Endothelial cell (in vitro differentiated cells): ENCODE results near the gene TMEM163. TPM values are rescaled to one million over a fixed set of nuclear protein-coding genes. Genes with fewer than 3 reads are reported as not detected.
A peak's percentile ranks its signal among the peaks of the same experiment; 100 is the strongest.

Experiments used
- DNase-seq: peaks from one replicate; pipeline ENCODE4 v3.0.0; 2021; ENCODE audit warnings: low spot score
- H3K27ac Mint-ChIP-seq: one replicate; pipeline ENCODE4 v1.8.0; 2021; ENCODE audit warnings: mixed read lengths, inconsistent platforms; ENCODE audit not compliant: unreplicated experiment
- H3K27me3 Mint-ChIP-seq: one replicate; pipeline ENCODE4 v1.8.0; 2021; ENCODE audit warnings: mild to moderate bottlenecking, moderate library complexity, mixed read lengths, inconsistent platforms; ENCODE audit not compliant: unreplicated experiment
- H3K36me3 Mint-ChIP-seq: one replicate; pipeline ENCODE4 v1.8.0; 2021; ENCODE audit warnings: mild to moderate bottlenecking, low read depth, mixed read lengths, inconsistent platforms; ENCODE audit not compliant: unreplicated experiment
- H3K4me1 Mint-ChIP-seq: one replicate; pipeline ENCODE4 v1.8.0; 2021; ENCODE audit warnings: mild to moderate bottlenecking, mixed read lengths, inconsistent platforms; ENCODE audit not compliant: unreplicated experiment
- H3K4me3 Mint-ChIP-seq: one replicate; pipeline ENCODE4 v1.8.0; 2021; ENCODE audit warnings: mild to moderate bottlenecking, mixed read lengths, inconsistent platforms; ENCODE audit not compliant: unreplicated experiment
- H3K9me3 Mint-ChIP-seq: one replicate; pipeline ENCODE4 v1.8.0; 2021; ENCODE audit warnings: mixed read lengths, inconsistent platforms; ENCODE audit not compliant: unreplicated experiment
- CTCF ChIP-seq: fragments of 200-600 bp; sonication (generic); IDR thresholded peaks from one replicate; pipeline ENCODE4 v1.5.0; 2021; ENCODE audit warnings: antibody characterized with exemption; ENCODE audit not compliant: unreplicated experiment
- total RNA-seq: library from RNA; stranded (reverse); fragmentation: NEBNext Ultra II Directional; extraction: Animal tissue kit (Norgen Biotek cat#: 25700); gene quantifications from one replicate; pipeline ENCODE4 v1.2.1, GENCODE V29; 2021; ENCODE audit not compliant: unreplicated experiment

TMEM163 gene
- total RNA-seq, 1 donor from 2014 or later: 150 TPM

DNA sequence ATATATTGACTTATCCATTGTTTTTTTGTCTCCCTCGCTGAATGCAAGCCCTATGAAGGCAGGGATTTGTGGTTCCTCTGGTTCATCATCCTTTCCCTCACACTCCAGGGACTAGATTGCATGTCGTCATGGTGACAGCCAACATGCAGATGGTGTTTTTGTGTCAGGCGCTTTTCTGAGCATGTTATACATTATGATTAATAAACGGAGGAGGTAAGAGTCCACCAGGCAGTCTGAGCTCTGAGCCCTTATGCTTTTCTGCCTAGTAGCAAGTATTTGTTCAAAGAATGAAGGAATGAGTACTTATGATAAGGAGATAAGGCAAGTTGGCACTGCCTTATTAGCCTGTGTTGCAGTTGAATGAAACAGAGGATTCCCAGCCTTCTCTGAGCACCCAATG, 283.3 kb downstream of the TMEM163 start:
- no peak overlapping the region for H3K4me3 Mint-ChIP-seq
- H3K27ac Mint-ChIP-seq: no peak overlapping the region
- peaks cover 55% of the 10 kb centered on the region for H3K36me3 Mint-ChIP-seq
- no peak for TF ChIP-seq CTCF
- peaks cover 19% of the 10 kb centered on the region for H3K4me1 Mint-ChIP-seq
- no peaks in the 10 kb centered on the region for H3K9me3 Mint-ChIP-seq
- H3K27me3 Mint-ChIP-seq: peaks cover 6% of the 10 kb centered on the region
- no peak for DNase-seq

- peaks cover 10% of the 10 kb centered on the region for H3K27me3 Mint-ChIP-seq
- DNase-seq: no peak
- H3K4me3 Mint-ChIP-seq: no peak overlapping the region
- H3K36me3 Mint-ChIP-seq: peaks cover 48% of the 10 kb centered on the region
- no peak overlapping the region for H3K27ac Mint-ChIP-seq
- no peak for TF ChIP-seq CTCF
- no peaks in the 10 kb centered on the region for H3K9me3 Mint-ChIP-seq
- peaks cover 29% of the 10 kb centered on the region for H3K4me1 Mint-ChIP-seq
These were observed 284.8 kb downstream of the TMEM163 start for GRCh38 chr2:134433979-134434378.

GRCh38 chr2:134433469-134433868, 285.3 kb downstream of the TMEM163 start:
- Mint-ChIP-seq H3K27me3 (peaks cover 10% of the 10 kb centered on the region), H3K4me3 (peak overlapping the region; percentile 19), H3K27ac (no peak overlapping the region), H3K4me1 (peaks cover 25% of the 10 kb centered on the region), H3K36me3 (peaks cover 51% of the 10 kb centered on the region), H3K9me3 (no peaks in the 10 kb centered on the region)
- TF ChIP-seq CTCF: no peak
- DNase-seq: no peak

- no peak for TF ChIP-seq CTCF
- Mint-ChIP-seq H3K9me3 (no peaks in the 10 kb centered on the region), H3K27me3 (peaks cover 10% of the 10 kb centered on the region), H3K27ac (no peak overlapping the region), H3K36me3 (peaks cover 56% of the 10 kb centered on the region), H3K4me3 (no peak overlapping the region), H3K4me1 (peaks cover 27% of the 10 kb centered on the region)
- no peak for DNase-seq
These were observed 286.3 kb downstream of the TMEM163 start for GRCh38 chr2:134432435-134432883.

DNA sequence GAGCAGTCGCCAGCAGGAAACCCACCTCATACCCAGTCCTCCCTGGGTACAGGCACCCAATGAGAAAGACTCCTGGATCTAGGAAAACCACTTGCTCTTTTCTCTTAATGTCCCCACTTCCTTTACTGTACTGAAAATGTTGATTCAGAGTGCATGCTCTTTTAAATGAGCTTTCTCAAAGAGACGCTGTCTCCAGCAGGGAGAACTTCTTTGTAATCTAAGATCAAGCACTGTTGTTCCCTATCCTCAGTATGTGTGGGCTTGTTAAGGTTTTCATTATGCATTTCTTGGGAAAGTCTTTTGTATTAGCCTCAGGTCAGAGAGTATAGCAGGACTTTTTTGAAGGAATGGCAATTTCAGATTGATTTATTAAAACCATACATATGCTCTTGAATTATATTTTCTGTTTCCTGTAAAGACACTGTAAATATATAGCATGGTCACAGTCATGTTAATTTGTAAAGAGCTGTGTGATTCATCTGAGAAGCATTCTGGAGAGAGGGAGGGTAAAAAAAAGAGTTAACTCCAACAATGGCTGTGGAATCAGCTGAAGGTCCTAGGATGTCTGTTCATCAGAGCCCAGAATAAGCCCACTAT, 286.9 kb downstream of the TMEM163 start:
- TF ChIP-seq CTCF: no peak
- Mint-ChIP-seq H3K4me1 (peaks cover 32% of the 10 kb centered on the region), H3K36me3 (peaks cover 57% of the 10 kb centered on the region), H3K27ac (no peak overlapping the region), H3K9me3 (no peaks in the 10 kb centered on the region), H3K4me3 (peak overlapping the region; percentile 6), H3K27me3 (peaks cover 10% of the 10 kb centered on the region)
- DNase-seq: no peak
